ENCODE data around the gene ADGRL3. TPM values are rescaled to one million over a fixed set of nuclear protein-coding genes. Genes with fewer than 3 reads are reported as not detected.

The ADGRL3 gene
- total RNA-seq, 1 donor from 2014 or later, result not detected

GRCh38 chr4:61211781-61212180 lies 11.7 kb downstream of the ADGRL3 start:
- CTCF ChIA-PET, result no interaction called here
- Mint-ChIP-seq H3K4me1 (no peaks in the 10 kb centered on the region), H3K4me3 (no peak overlapping the region), H3K36me3 (ENCODE audit: low read depth) (no peaks in the 10 kb centered on the region), H3K27me3 (no peaks in the 10 kb centered on the region), H3K27ac (no peak overlapping the region), H3K9me3 (no peaks in the 10 kb centered on the region)
- TF ChIP-seq CTCF (IDR thresholded peaks at IDR 0.05), result no peak
- POLR2A ChIA-PET, result no interaction called here
- ATAC-seq (ENCODE audit: low read depth) (no peak), DNase-seq (no peak)
- intact Hi-C loops (cut with micrococcal nuclease), result no loop called here

- DNase-seq (no peak), ATAC-seq (ENCODE audit: low read depth) (no peak)
- no peaks in the 10 kb centered on the region for H3K4me1 Mint-ChIP-seq
- H3K4me3 Mint-ChIP-seq, result no peak overlapping the region
- ChIA-PET POLR2A (no interaction called here), CTCF (no interaction called here)
- no peak overlapping the region for H3K27ac Mint-ChIP-seq
- TF ChIP-seq CTCF (IDR thresholded peaks at IDR 0.05), result no peak
- H3K9me3 Mint-ChIP-seq, result no peaks in the 10 kb centered on the region
- intact Hi-C loops (cut with micrococcal nuclease), result no loop called here
- no peaks in the 10 kb centered on the region for H3K27me3 Mint-ChIP-seq
- no peaks in the 10 kb centered on the region for H3K36me3 Mint-ChIP-seq (ENCODE audit: low read depth)
Observed at GRCh38 chr4:61212788-61213187, 12.7 kb downstream of the ADGRL3 start.

GRCh38 chr4:61214680-61215079 lies 14.6 kb downstream of the ADGRL3 start:
- no peak for TF ChIP-seq CTCF (IDR thresholded peaks at IDR 0.05)

GRCh38 chr4:61217222-61217621 lies 17.1 kb downstream of the ADGRL3 start:
- intact Hi-C loops (cut with micrococcal nuclease), result no loop called here
- POLR2A ChIA-PET, result no interaction called here
- H3K27me3 Mint-ChIP-seq, result no peaks in the 10 kb centered on the region
- no peak for TF ChIP-seq CTCF (IDR thresholded peaks at IDR 0.05)
- H3K4me1 Mint-ChIP-seq, result no peaks in the 10 kb centered on the region
- DNase-seq, result no peak
- no peaks in the 10 kb centered on the region for H3K36me3 Mint-ChIP-seq (ENCODE audit: low read depth)
- ATAC-seq (ENCODE audit: low read depth), result no peak
- H3K4me3 Mint-ChIP-seq, result no peak overlapping the region
- CTCF ChIA-PET, result no interaction called here
- no peaks in the 10 kb centered on the region for H3K9me3 Mint-ChIP-seq
- H3K27ac Mint-ChIP-seq, result no peak overlapping the region

More at GRCh38 chr4:61214680-61215079, 14.6 kb downstream of the ADGRL3 start:
- Mint-ChIP-seq H3K27me3 (no peaks in the 10 kb centered on the region), H3K27ac (no peak overlapping the region), H3K36me3 (ENCODE audit: low read depth) (no peaks in the 10 kb centered on the region), H3K9me3 (no peaks in the 10 kb centered on the region), H3K4me3 (no peak overlapping the region), H3K4me1 (no peaks in the 10 kb centered on the region)
- no peak for ATAC-seq (ENCODE audit: low read depth)
- DNase-seq, result no peak
- ChIA-PET POLR2A (no interaction called here), CTCF (no interaction called here)
- intact Hi-C loops (cut with micrococcal nuclease), result no loop called here

- no peak overlapping the region for H3K27ac Mint-ChIP-seq
- ATAC-seq (ENCODE audit: low read depth) (no peak), DNase-seq (no peak)
- ChIA-PET CTCF (no interaction called here), POLR2A (no interaction called here)
- no peak overlapping the region for H3K4me3 Mint-ChIP-seq
- intact Hi-C loops (cut with micrococcal nuclease), result no loop called here
- H3K4me1 Mint-ChIP-seq, result no peaks in the 10 kb centered on the region
- no peaks in the 10 kb centered on the region for H3K36me3 Mint-ChIP-seq (ENCODE audit: low read depth)
- TF ChIP-seq CTCF (IDR thresholded peaks at IDR 0.05), result no peak
- peaks cover 2% of the 10 kb centered on the region for H3K9me3 Mint-ChIP-seq
- H3K27me3 Mint-ChIP-seq, result no peaks in the 10 kb centered on the region
Observed at GRCh38 chr4:61220556-61220955, 20.4 kb downstream of the ADGRL3 start.
